ENCODE results near the gene CPED1. TPM values are rescaled to one million over a fixed set of nuclear protein-coding genes. Genes with fewer than 3 reads are reported as not detected.

CPED1 gene
- polyA plus RNA-seq, 1 donor from 2014 or later, result not detected

- no peak overlapping the region for H3K9ac ChIP-seq (ENCODE audit: low read length)
- H3K9me2 ChIP-seq (ENCODE audit: insufficient read depth, low read length), result no peaks in the 10 kb centered on the region
- no peak overlapping the region for H3K4me3 ChIP-seq (ENCODE audit: low read length)
- no peak overlapping the region for H2AFZ ChIP-seq (ENCODE audit: low read depth, low read length)
- no peaks in the 10 kb centered on the region for H3K36me3 ChIP-seq (ENCODE audit: insufficient read depth, low read length)
- no peaks in the 10 kb centered on the region for H4K20me1 ChIP-seq (ENCODE audit: insufficient read depth)
- H3F3A ChIP-seq (ENCODE audit: insufficient read depth, low read length, poor library complexity, severe bottlenecking), result no peaks in the 10 kb centered on the region
- H3K4me2 ChIP-seq (ENCODE audit: low read length), result no peak overlapping the region
- peaks cover 3% of the 10 kb centered on the region for H3K9me3 ChIP-seq (ENCODE audit: low read length)
- no peaks in the 10 kb centered on the region for H3K79me2 ChIP-seq (replicated peaks; ENCODE audit: insufficient read depth, low read length)
- TF ChIP-seq TAF1 (IDR thresholded peaks at IDR 0.05; ENCODE audit: low read depth), result no peak
- no peak for TF ChIP-seq EZH2 (IDR thresholded peaks at IDR 0.05; ENCODE audit: borderline replicate concordance, insufficient read depth, low read length, poor library complexity, severe bottlenecking)
- TF ChIP-seq POLR2AphosphoS5 (IDR thresholded peaks at IDR 0.05), result no peak
- peaks cover 70% of the 10 kb centered on the region for H3K27me3 ChIP-seq (ENCODE audit: insufficient read depth, low read depth, low read length)
- H3K27ac ChIP-seq (ENCODE audit: low read length), result no peak overlapping the region
Observed at GRCh38 chr7:121331048-121331447, 342.5 kb downstream of the CPED1 start.

- no peaks in the 10 kb centered on the region for H3K79me2 ChIP-seq (replicated peaks; ENCODE audit: insufficient read depth, low read length)
- H3K9me2 ChIP-seq (ENCODE audit: insufficient read depth, low read length), result no peaks in the 10 kb centered on the region
- H3K27ac ChIP-seq (ENCODE audit: low read length), result no peak overlapping the region
- no peak overlapping the region for H3K4me3 ChIP-seq (ENCODE audit: low read length)
- H3F3A ChIP-seq (ENCODE audit: insufficient read depth, low read length, poor library complexity, severe bottlenecking), result no peaks in the 10 kb centered on the region
- no peaks in the 10 kb centered on the region for H4K20me1 ChIP-seq (ENCODE audit: insufficient read depth)
- peaks cover 70% of the 10 kb centered on the region for H3K27me3 ChIP-seq (ENCODE audit: insufficient read depth, low read depth, low read length)
- H2AFZ ChIP-seq (ENCODE audit: low read depth, low read length), result no peak overlapping the region
- peaks cover 3% of the 10 kb centered on the region for H3K9me3 ChIP-seq (ENCODE audit: low read length)
- H3K36me3 ChIP-seq (ENCODE audit: insufficient read depth, low read length), result no peaks in the 10 kb centered on the region
- H3K9ac ChIP-seq (ENCODE audit: low read length), result no peak overlapping the region
- no peak overlapping the region for H3K4me2 ChIP-seq (ENCODE audit: low read length)
- TF ChIP-seq REST (IDR thresholded peaks at IDR 0.05; ENCODE audit: borderline replicate concordance) (no peak), SMC3 (conservative IDR thresholded peaks at IDR 0.05; ENCODE audit: poor library complexity) (no peak), POLR2AphosphoS5 (IDR thresholded peaks at IDR 0.05) (no peak), TAF1 (IDR thresholded peaks at IDR 0.05; ENCODE audit: low read depth) (no peak), RAD21 (conservative IDR thresholded peaks at IDR 0.05) (no peak), EZH2 (IDR thresholded peaks at IDR 0.05; ENCODE audit: borderline replicate concordance, insufficient read depth, low read length, poor library complexity, severe bottlenecking) (no peak), EP300 (conservative IDR thresholded peaks at IDR 0.05; ENCODE audit: poor library complexity, severe bottlenecking) (no peak)
Observed at GRCh38 chr7:121331574-121331973, 343.1 kb downstream of the CPED1 start.

GRCh38 chr7:121334376-121334775, 345.9 kb downstream of the CPED1 start:
- Histone ChIP-seq H3K4me2 (ENCODE audit: low read length) (no peak overlapping the region), H2AFZ (ENCODE audit: low read depth, low read length) (no peak overlapping the region), H3K36me3 (ENCODE audit: insufficient read depth, low read length) (no peaks in the 10 kb centered on the region), H3K79me2 (replicated peaks; ENCODE audit: insufficient read depth, low read length) (no peaks in the 10 kb centered on the region), H3K9ac (ENCODE audit: low read length) (no peak overlapping the region), H3K27me3 (ENCODE audit: insufficient read depth, low read depth, low read length) (peaks cover 51% of the 10 kb centered on the region), H3K9me2 (ENCODE audit: insufficient read depth, low read length) (no peaks in the 10 kb centered on the region), H4K20me1 (ENCODE audit: insufficient read depth) (no peaks in the 10 kb centered on the region), H3K4me3 (ENCODE audit: low read length) (no peak overlapping the region), H3F3A (ENCODE audit: insufficient read depth, low read length, poor library complexity, severe bottlenecking) (no peaks in the 10 kb centered on the region), H3K9me3 (ENCODE audit: low read length) (no peaks in the 10 kb centered on the region), H3K27ac (ENCODE audit: low read length) (no peak overlapping the region)
- TF ChIP-seq RAD21 (conservative IDR thresholded peaks at IDR 0.05) (no peak), POLR2AphosphoS5 (IDR thresholded peaks at IDR 0.05) (no peak), EZH2 (IDR thresholded peaks at IDR 0.05; ENCODE audit: borderline replicate concordance, insufficient read depth, low read length, poor library complexity, severe bottlenecking) (no peak), TAF1 (IDR thresholded peaks at IDR 0.05; ENCODE audit: low read depth) (no peak), SMC3 (conservative IDR thresholded peaks at IDR 0.05; ENCODE audit: poor library complexity) (no peak), REST (IDR thresholded peaks at IDR 0.05; ENCODE audit: borderline replicate concordance) (no peak), CTCF (IDR thresholded peaks at IDR 0.05; ENCODE audit: poor library complexity, severe bottlenecking) (no peak), EP300 (conservative IDR thresholded peaks at IDR 0.05; ENCODE audit: poor library complexity, severe bottlenecking) (no peak), MXI1 (conservative IDR thresholded peaks at IDR 0.05; ENCODE audit: poor library complexity, severe bottlenecking) (no peak)
